ENCODE measurements around the gene DUOX2.
A peak's percentile ranks its signal among the peaks of the same experiment; 100 is the strongest.

GRCh38 chr15:45134682-45135604 is 21.0 kb upstream of the DUOX2 start:
- TF ChIP-seq CTCF (IDR thresholded peaks at IDR 0.05) (peak; percentile 33), EZH2 (IDR thresholded peaks at IDR 0.05) (no peak), EZH2phosphoT487 (IDR thresholded peaks at IDR 0.05) (peak; percentile 82)
